Endothelial cell of umbilical vein (primary cell): Measurements from ENCODE around the gene MAN2C1. TPM values are rescaled to one million over a fixed set of nuclear protein-coding genes. Genes with fewer than 3 reads are reported as not detected.

ENCODE experiments used
- BruUV-seq: library from RNA; stranded (reverse); fragments of 400-500 nt; replicated peaks from 2 replicates; lab custom pipeline; 2021; lab: Mats Ljungman, UMichigan
- CTCF ChIA-PET: fragments of 300-600, 350-600 bp; sonication (Branson Sonifier 250); formaldehyde crosslinking; loops from one replicate; lab custom pipeline; 2021; ENCODE audit warnings: antibody characterized with exemption, inconsistent platforms; lab: Charles Lee
- POLR2A ChIA-PET: fragments of 300-600, 350-600 bp; sonication (Branson Sonifier 250); formaldehyde crosslinking; loops from one replicate; lab custom pipeline; 2021; ENCODE audit warnings: antibody characterized with exemption, inconsistent platforms; lab: Charles Lee
- DNase-seq: peaks from one replicate; pipeline ENCODE4 v3.0.0-alpha.2; 2011; ENCODE audit warnings: low read depth, low spot score
- FAIRE-seq: peaks from 2 replicates; lab custom pipeline; 2011; peaks lifted over from hg19 to GRCh38; lab: Jason Lieb, UNC
- H2AFZ ChIP-seq: 2 replicates; pipeline ENCODE4 v1.6.0; 2012; ENCODE audit warnings: low read depth, low read length, control low read depth, inconsistent platforms
- H3K27ac ChIP-seq: 2 replicates; pipeline ENCODE4 v1.5.1; 2011; ENCODE audit warnings: low read depth, mild to moderate bottlenecking, control low read depth, low read length, moderate library complexity; ENCODE audit not compliant: insufficient read depth
- H3K27me3 ChIP-seq, 2 experiments: 2 replicates each; pipeline versions ENCODE4 v1.6.0 to v1.6.1; 2011; ENCODE audit warnings: low read length in 2 of 2, mixed read lengths in 1 of 2; ENCODE audit not compliant: control insufficient read depth in 2 of 2, insufficient read depth in 2 of 2
- H3K36me3 ChIP-seq, 2 experiments: 2 replicates in 1 of 2; 3 replicates in 1 of 2; pipeline ENCODE4 v1.5.1; 2011; ENCODE audit warnings: low read length in 2 of 2, mild to moderate bottlenecking in 1 of 2, moderate library complexity in 1 of 2; ENCODE audit not compliant: control insufficient read depth in 2 of 2, insufficient read depth in 2 of 2; ENCODE audit errors: extremely low read depth in 1 of 2
- H3K4me1 ChIP-seq: 3 replicates; pipeline ENCODE4 v1.5.1; 2011; ENCODE audit warnings: mild to moderate bottlenecking, low read length; ENCODE audit not compliant: control insufficient read depth, insufficient read depth; ENCODE audit errors: extremely low read depth
- H3K4me2 ChIP-seq: 2 replicates; pipeline ENCODE4 v1.6.1; 2011; ENCODE audit warnings: low read length, control low read depth, mixed read lengths; ENCODE audit not compliant: insufficient read depth
- H3K4me3 ChIP-seq, 3 experiments: fragments of 200-600 bp in 1 of 3; sonication (generic), shearing (Covaris generic) in 1 of 3; replicated peaks in 1 of 3; 2 replicates each; pipeline ENCODE4 v1.5.1; 2011 to 2016; ENCODE audit warnings: control low read depth in 3 of 3, low read length in 3 of 3, mild to moderate bottlenecking in 2 of 3, inconsistent platforms in 1 of 3, low read depth in 1 of 3, moderate library complexity in 1 of 3; ENCODE audit not compliant: insufficient read depth in 1 of 3
- H3K79me2 ChIP-seq: 2 replicates; pipeline ENCODE4 v1.6.0; 2012; ENCODE audit warnings: low read length, inconsistent platforms; ENCODE audit not compliant: control insufficient read depth, insufficient read depth
- H3K9ac ChIP-seq: replicated peaks from 2 replicates; pipeline ENCODE3; 2011; ENCODE audit warnings: low read length, control low read depth; ENCODE audit not compliant: insufficient read depth; ENCODE audit errors: extremely low read depth
- H3K9me1 ChIP-seq: replicated peaks from 3 replicates; pipeline ENCODE4 v1.6.0; 2011; ENCODE audit warnings: mild to moderate bottlenecking, low read length; ENCODE audit not compliant: control insufficient read depth, insufficient read depth; ENCODE audit errors: extremely low read depth
- H3K9me3 ChIP-seq: replicated peaks from 2 replicates; pipeline ENCODE4 v1.5.1; 2012; ENCODE audit warnings: low read length, inconsistent platforms; ENCODE audit not compliant: control insufficient read depth, insufficient read depth
- H4K20me1 ChIP-seq: replicated peaks from 2 replicates; pipeline ENCODE3; 2011; ENCODE audit warnings: mild to moderate bottlenecking, low read length; ENCODE audit not compliant: control insufficient read depth, insufficient read depth; ENCODE audit errors: extremely low read depth
- EZH2 ChIP-seq: IDR thresholded peaks from 2 replicates; pipeline ENCODE4 v1.6.1; 2012; ENCODE audit warnings: borderline replicate concordance, low read depth, mild to moderate bottlenecking, moderate library complexity, low read length, inconsistent platforms; ENCODE audit not compliant: severe bottlenecking
- FOS ChIP-seq: IDR thresholded peaks from 2 replicates; pipeline ENCODE4 v1.6.1; 2011; ENCODE audit warnings: mild to moderate bottlenecking, low read length, moderate library complexity, borderline replicate concordance; ENCODE audit not compliant: insufficient read depth
- GATA2 ChIP-seq: IDR thresholded peaks from 2 replicates; pipeline ENCODE4 v1.7.0; 2011; ENCODE audit warnings: low read depth, mild to moderate bottlenecking, moderate library complexity, mixed read lengths, low read length; ENCODE audit not compliant: insufficient read length, insufficient read depth
- JUN ChIP-seq: IDR thresholded peaks from 2 replicates; pipeline ENCODE4 v1.6.1; 2011; ENCODE audit warnings: borderline replicate concordance, low read depth; ENCODE audit not compliant: insufficient read length, insufficient read depth
- MYC ChIP-seq: IDR thresholded peaks from one replicate; pipeline ENCODE4 v1.6.1; 2011; ENCODE audit warnings: mild to moderate bottlenecking, low read depth, low read length
- POLR2A ChIP-seq: IDR thresholded peaks from 2 replicates; pipeline ENCODE4 v1.6.1; 2012; ENCODE audit warnings: low read depth, mild to moderate bottlenecking, control low read depth, low read length
- POLR2AphosphoS5 ChIP-seq: IDR thresholded peaks from 2 replicates; pipeline ENCODE4 v1.6.1; 2012; ENCODE audit warnings: low read depth, mild to moderate bottlenecking, control low read depth, low read length, moderate library complexity; ENCODE audit not compliant: insufficient read depth
- dilution Hi-C: fragments of 300-500 bp; cut with MboI; formaldehyde crosslinking; loops from one replicate; pipeline ENCODE4 v1.15.0; 2019; ENCODE audit warnings: low sequenced_read_pairs; ENCODE audit not compliant: extremely low pct_ligation_motif_present
- intact Hi-C: fragments of 100-400 bp; cut with micrococcal nuclease; formaldehyde crosslinking; loops from one replicate; pipeline ENCODE4 v1.10.0; 2022
- polyA plus RNA-seq, 4 experiments: library from polyadenylated mRNA; depleted of rRNA in 3 of 4; stranded (reverse) in 3 of 4; unstranded in 1 of 4; fragments of >200 nt; gene quantifications; 2 replicates each; pipeline versions ENCODE4 v1.2.1 to v1.2.3, GENCODE V29; 2011 to 2012; ENCODE audit warnings: missing spikeins in 1 of 4
- total RNA-seq: library from RNA; stranded (reverse); gene quantifications from 2 replicates; pipeline ENCODE4 v1.2.3, GENCODE V29; 2021
- TF ChIP-seq, protein P1 (sequence below): IDR thresholded peaks from 2 replicates; pipeline ENCODE4 v1.6.1; 2011; ENCODE audit not compliant: insufficient read depth, insufficient read length
- TF ChIP-seq, protein P2 (sequence below), 2 donors: IDR thresholded peaks; 1 replicate in 1 of 2; 2 replicates in 1 of 2; pipeline ENCODE4 v1.5.1; 2011; ENCODE audit warnings: low read length in 2 of 2, mild to moderate bottlenecking in 2 of 2, moderate library complexity in 2 of 2, control low read depth in 1 of 2, inconsistent platforms in 1 of 2, low read depth in 1 of 2; ENCODE audit not compliant: insufficient read depth in 1 of 2; ENCODE audit errors: extremely low read depth in 1 of 2

The MAN2C1 gene
- total and polyA plus RNA-seq, 2 donors (not counting 3 experiments of a cell fraction or from before 2014, with no cell fraction given): 198 to 248 TPM

DNA sequence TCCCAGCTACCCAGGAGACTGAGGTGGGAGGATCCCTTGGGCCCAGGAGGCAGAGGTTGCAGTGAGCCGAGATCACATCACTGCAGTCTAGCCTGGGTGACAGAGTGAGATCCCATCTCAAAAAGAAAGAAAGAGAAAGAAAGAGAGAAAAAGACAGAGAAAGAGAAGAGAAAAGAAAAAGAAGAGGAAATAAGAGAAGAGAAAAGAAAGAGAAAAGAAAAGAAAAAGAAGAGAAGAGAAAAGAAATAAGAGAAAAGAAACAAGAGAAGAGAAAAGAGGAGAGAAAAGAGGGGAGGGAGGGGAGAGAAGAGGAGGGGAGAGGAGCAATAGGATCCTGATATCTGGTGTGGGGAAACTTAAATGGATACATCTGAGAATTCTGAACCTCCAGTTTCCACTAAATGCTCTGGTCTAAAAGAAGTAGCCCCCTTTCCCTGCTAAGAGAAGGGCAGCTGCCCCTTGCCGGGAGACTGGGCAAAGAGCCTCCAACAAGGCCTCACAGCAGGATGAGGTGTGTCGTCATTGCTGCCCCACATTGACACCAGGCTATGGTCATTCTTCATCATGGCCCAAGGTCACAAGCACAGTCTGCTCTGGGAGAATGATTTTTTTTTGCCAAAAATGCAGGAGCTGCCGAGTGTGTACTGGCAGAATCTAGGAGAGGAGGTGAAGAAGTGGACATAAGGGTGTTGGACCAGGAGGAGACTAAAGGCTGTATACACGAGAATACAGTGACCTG, 53.7 kb downstream of the MAN2C1 start:
- dilution Hi-C loops (no loop called here), intact Hi-C loops (no loop called here)
- no peaks in the 10 kb centered on the region for H3K36me3 ChIP-seq
- H3K4me1 ChIP-seq: no peaks in the 10 kb centered on the region
- CTCF ChIA-PET: no interaction called here
- DNase-seq (no peak), FAIRE-seq (no peak)
- POLR2A ChIA-PET: no interaction called here
- no TSS peak for BruUV-seq
- H3K4me2 ChIP-seq: no peak overlapping the region
- H3K27me3 ChIP-seq: peaks cover 5 to 7% of the 10 kb centered on the region in 2 experiments
- no peak overlapping the region for H2AFZ ChIP-seq
- no peaks in the 10 kb centered on the region for H3K79me2 ChIP-seq
- H3K9ac ChIP-seq: no peak overlapping the region
- no peak overlapping the region for H3K27ac ChIP-seq
- H3K4me3 ChIP-seq: no peak overlapping the region
- no peaks in the 10 kb centered on the region for H3K9me1 ChIP-seq
- no peaks in the 10 kb centered on the region for H3K9me3 ChIP-seq
- TF ChIP-seq, protein P1, sequence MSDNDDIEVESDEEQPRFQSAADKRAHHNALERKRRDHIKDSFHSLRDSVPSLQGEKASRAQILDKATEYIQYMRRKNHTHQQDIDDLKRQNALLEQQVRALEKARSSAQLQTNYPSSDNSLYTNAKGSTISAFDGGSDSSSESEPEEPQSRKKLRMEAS: no peak
- TF ChIP-seq EZH2: no peak
- TF ChIP-seq POLR2AphosphoS5: no peak
- no peak for TF ChIP-seq FOS
- TF ChIP-seq POLR2A: no peak
- TF ChIP-seq MYC: no peak
- TF ChIP-seq GATA2: no peak
- TF ChIP-seq, protein P2, sequence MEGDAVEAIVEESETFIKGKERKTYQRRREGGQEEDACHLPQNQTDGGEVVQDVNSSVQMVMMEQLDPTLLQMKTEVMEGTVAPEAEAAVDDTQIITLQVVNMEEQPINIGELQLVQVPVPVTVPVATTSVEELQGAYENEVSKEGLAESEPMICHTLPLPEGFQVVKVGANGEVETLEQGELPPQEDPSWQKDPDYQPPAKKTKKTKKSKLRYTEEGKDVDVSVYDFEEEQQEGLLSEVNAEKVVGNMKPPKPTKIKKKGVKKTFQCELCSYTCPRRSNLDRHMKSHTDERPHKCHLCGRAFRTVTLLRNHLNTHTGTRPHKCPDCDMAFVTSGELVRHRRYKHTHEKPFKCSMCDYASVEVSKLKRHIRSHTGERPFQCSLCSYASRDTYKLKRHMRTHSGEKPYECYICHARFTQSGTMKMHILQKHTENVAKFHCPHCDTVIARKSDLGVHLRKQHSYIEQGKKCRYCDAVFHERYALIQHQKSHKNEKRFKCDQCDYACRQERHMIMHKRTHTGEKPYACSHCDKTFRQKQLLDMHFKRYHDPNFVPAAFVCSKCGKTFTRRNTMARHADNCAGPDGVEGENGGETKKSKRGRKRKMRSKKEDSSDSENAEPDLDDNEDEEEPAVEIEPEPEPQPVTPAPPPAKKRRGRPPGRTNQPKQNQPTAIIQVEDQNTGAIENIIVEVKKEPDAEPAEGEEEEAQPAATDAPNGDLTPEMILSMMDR (IDR thresholded peaks at IDR 0.05; ENCODE audit: extremely low read depth in 1 of 2, insufficient read depth in 1 of 2, low read depth in 1 of 2, low read length in 2 of 2): no peak
- TF ChIP-seq JUN: no peak
- H4K20me1 ChIP-seq: no peaks in the 10 kb centered on the region
